Measurements from ENCODE around the gene TMEM151A.

- TF ChIP-seq CTCF (IDR thresholded peaks at IDR 0.05) (no peak), EP300 (IDR thresholded peaks at IDR 0.05) (no peak)
Observed at GRCh38 chr11:66275396-66275795, 16.3 kb upstream of the TMEM151A start.
